H9 (cell line): Measurements from ENCODE around the gene PCLAF. TPM values are rescaled to one million over a fixed set of nuclear protein-coding genes. Genes with fewer than 3 reads are reported as not detected.
"Not testable (repeated sequence)": the region's sequence is repeated elsewhere in the genome, so short reads cannot be mapped to it uniquely, and the experiment has no call there.

ENCODE experiments used
- DNase-seq: peaks from one replicate; pipeline ENCODE4 v3.0.0-alpha.2; 2017
- H2AFZ ChIP-seq: one replicate; pipeline ENCODE4 v1.6.1; 2013; ENCODE audit warnings: mild to moderate bottlenecking, low read length, control low read depth, moderate library complexity
- H2AK5ac ChIP-seq: 2 replicates; pipeline ENCODE4 v1.6.1; 2013; ENCODE audit warnings: low read length, control low read depth, mixed read lengths; ENCODE audit not compliant: insufficient read length
- H2BK120ac ChIP-seq: one replicate; pipeline ENCODE4 v1.6.1; 2013; ENCODE audit warnings: low read depth, mild to moderate bottlenecking, low read length, control low read depth, inconsistent platforms; ENCODE audit not compliant: poor library complexity, severe bottlenecking
- H2BK12ac ChIP-seq: 2 replicates; pipeline ENCODE4 v1.6.1; 2013; ENCODE audit warnings: low read length, control low read depth, mixed read lengths, low read depth; ENCODE audit not compliant: insufficient read length
- H2BK15ac ChIP-seq: 2 replicates; pipeline ENCODE4 v1.6.1; 2013; ENCODE audit warnings: low read depth, low read length, control low read depth
- H2BK20ac ChIP-seq: one replicate; pipeline ENCODE4 v1.6.1; 2013; ENCODE audit warnings: low read depth, mild to moderate bottlenecking, low read length, control low read depth, inconsistent platforms; ENCODE audit not compliant: poor library complexity, severe bottlenecking
- H2BK5ac ChIP-seq: 2 replicates; pipeline ENCODE4 v1.6.1; 2013; ENCODE audit warnings: low read length, control low read depth, mixed read lengths; ENCODE audit not compliant: insufficient read length
- H3K14ac ChIP-seq: 2 replicates; pipeline ENCODE4 v1.6.1; 2013; ENCODE audit warnings: low read length, control low read depth; ENCODE audit not compliant: insufficient read depth
- H3K18ac ChIP-seq: 2 replicates; pipeline ENCODE4 v1.6.1; 2013; ENCODE audit warnings: low read depth, mild to moderate bottlenecking, mixed read lengths, low read length, control low read depth; ENCODE audit not compliant: insufficient read length
- H3K23ac ChIP-seq: 2 replicates; pipeline ENCODE4 v1.6.1; 2013; ENCODE audit warnings: low read length, control low read depth, mixed read lengths, low read depth; ENCODE audit not compliant: insufficient read length
- H3K23me2 ChIP-seq: 2 replicates; pipeline ENCODE4 v1.6.1; 2013; ENCODE audit warnings: low read depth, mild to moderate bottlenecking, mixed read lengths, low read length, control low read depth; ENCODE audit not compliant: insufficient read length, poor library complexity, severe bottlenecking
- H3K27ac ChIP-seq: 2 replicates; pipeline ENCODE4 v1.5.1; 2013; ENCODE audit warnings: low read length, control low read depth, mixed read lengths, low read depth; ENCODE audit not compliant: insufficient read length
- H3K27me3 ChIP-seq: 2 replicates; pipeline ENCODE4 v1.6.1; 2013; ENCODE audit warnings: low read length, control low read depth, inconsistent platforms; ENCODE audit not compliant: insufficient read depth
- H3K4ac ChIP-seq: 2 replicates; pipeline ENCODE4 v1.6.1; 2013; ENCODE audit warnings: low read depth, mild to moderate bottlenecking, control low read depth, inconsistent platforms, low read length, moderate library complexity
- H3K4me1 ChIP-seq: 2 replicates; pipeline ENCODE4 v1.6.1; 2013; ENCODE audit warnings: low read length, control low read depth, inconsistent platforms; ENCODE audit not compliant: insufficient read depth
- H3K4me2 ChIP-seq: 2 replicates; pipeline ENCODE4 v1.6.1; 2013; ENCODE audit warnings: low read length, control low read depth, mixed read lengths; ENCODE audit not compliant: insufficient read length, insufficient read depth
- H3K56ac ChIP-seq: 2 replicates; pipeline ENCODE4 v1.6.1; 2013; ENCODE audit warnings: low read depth, mild to moderate bottlenecking, mixed read lengths, low read length, control low read depth; ENCODE audit not compliant: insufficient read length
- H3K79me1 ChIP-seq: 2 replicates; pipeline ENCODE4 v1.6.1; 2013; ENCODE audit warnings: low read depth, mild to moderate bottlenecking, moderate library complexity, low read length, control low read depth, inconsistent platforms; ENCODE audit not compliant: insufficient read depth, poor library complexity, severe bottlenecking
- H3K79me2 ChIP-seq: 2 replicates; pipeline ENCODE4 v1.6.1; 2013; ENCODE audit warnings: low read length, control low read depth, inconsistent platforms; ENCODE audit not compliant: insufficient read depth
- H3K9ac ChIP-seq: 2 replicates; pipeline ENCODE4 v1.6.1; 2013; ENCODE audit warnings: low read length, control low read depth, mixed read lengths; ENCODE audit not compliant: insufficient read length; ENCODE audit errors: extremely low read depth
- H3K9me3 ChIP-seq: one replicate; pipeline ENCODE4 v1.6.1; 2013; ENCODE audit warnings: low read depth, low read length, inconsistent platforms; ENCODE audit not compliant: control insufficient read depth
- H3T11ph ChIP-seq: one replicate; pipeline ENCODE4 v1.6.1; 2013; ENCODE audit warnings: mild to moderate bottlenecking, low read length, control low read depth, inconsistent platforms
- H4K20me1 ChIP-seq: one replicate; pipeline ENCODE4 v1.6.1; 2013; ENCODE audit not compliant: control insufficient read depth, insufficient read length, insufficient read depth
- H4K5ac ChIP-seq: 2 replicates; pipeline ENCODE4 v1.6.1; 2013; ENCODE audit warnings: low read depth, mild to moderate bottlenecking, mixed read lengths, low read length, control low read depth; ENCODE audit not compliant: insufficient read length
- H4K8ac ChIP-seq: replicated peaks from 2 replicates; pipeline ENCODE4 v1.6.1; 2013; ENCODE audit warnings: low read length, control low read depth, mixed read lengths, low read depth; ENCODE audit not compliant: insufficient read length
- H4K91ac ChIP-seq: 2 replicates; pipeline ENCODE4 v1.6.1; 2013; ENCODE audit warnings: low read depth, mild to moderate bottlenecking, moderate library complexity, mixed read lengths, low read length, control low read depth; ENCODE audit not compliant: insufficient read length
- H3K27ac Mint-ChIP-seq, 3 experiments: 2 replicates in 2 of 3; 3 replicates in 1 of 3; pipeline ENCODE4 v1.8.0; 2020 to 2021; ENCODE audit warnings: mixed read lengths in 3 of 3, mild to moderate bottlenecking in 1 of 3, moderate library complexity in 1 of 3
- H3K27me3 Mint-ChIP-seq: 2 replicates; pipeline ENCODE4 v1.8.0; 2021; ENCODE audit warnings: low read depth, mild to moderate bottlenecking, moderate library complexity, mixed read lengths
- H3K36me3 Mint-ChIP-seq, 3 experiments: 2 replicates in 2 of 3; 3 replicates in 1 of 3; pipeline ENCODE4 v1.8.0; 2020 to 2021; ENCODE audit warnings: low read depth in 3 of 3, mixed read lengths in 3 of 3; ENCODE audit not compliant: insufficient read depth in 1 of 3
- H3K4me1 Mint-ChIP-seq, 2 experiments: 2 replicates each; pipeline ENCODE4 v1.8.0; 2020; ENCODE audit warnings: mixed read lengths in 2 of 2
- H3K4me3 Mint-ChIP-seq, 2 experiments: 2 replicates in 1 of 2; 3 replicates in 1 of 2; pipeline ENCODE4 v1.8.0; 2020 to 2021; ENCODE audit warnings: mild to moderate bottlenecking in 2 of 2, mixed read lengths in 2 of 2, moderate library complexity in 1 of 2
- H3K9me3 Mint-ChIP-seq, 2 experiments: 2 replicates in 1 of 2; 3 replicates in 1 of 2; pipeline ENCODE4 v1.8.0; 2020; ENCODE audit warnings: mild to moderate bottlenecking in 2 of 2, mixed read lengths in 2 of 2, moderate library complexity in 1 of 2
- WGBS: extraction: QIAGEN DNeasy Blood & Tissue Kit; methylation state at CpG from one replicate; pipeline ENCODE4 v1.1.7; 2013; ENCODE audit warnings: missing lambda C conversion rate, low lambda C conversion rate, mixed read lengths; ENCODE audit not compliant: insufficient read length; ENCODE audit errors: extremely low coverage; 5-methylcytosine and 5-hydroxymethylcytosine counted together
- total RNA-seq: library from RNA; stranded (reverse); gene quantifications from 2 replicates; pipeline ENCODE4 v1.2.1, GENCODE V29; 2021

The PCLAF gene
- total RNA-seq, 1 experiment from 2014 or later = 65.6 TPM

DNA sequence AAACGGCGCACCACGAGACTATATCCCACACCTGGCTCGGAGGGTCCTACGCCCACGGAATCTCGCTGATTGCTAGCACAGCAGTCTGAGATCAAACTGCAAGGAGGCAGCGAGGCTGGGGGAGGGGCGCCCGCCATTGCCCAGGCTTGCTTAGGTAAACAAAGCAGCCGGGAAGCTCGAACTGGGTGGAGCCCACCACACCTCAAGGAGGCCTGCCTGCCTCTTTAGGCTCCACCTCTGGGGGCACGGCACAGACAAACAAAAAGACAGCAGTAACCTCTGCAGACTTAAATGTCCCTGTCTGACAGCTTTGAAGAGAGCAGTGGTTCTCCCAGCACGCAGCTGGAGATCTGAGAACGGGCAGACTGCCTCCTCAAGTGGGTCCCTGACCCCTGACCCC lies 54.3 kb downstream of the PCLAF start:
- not testable (repeated sequence) for H2BK20ac ChIP-seq, H3K14ac ChIP-seq, H3K27me3 Mint-ChIP-seq, H3K9me3 ChIP-seq, H4K5ac ChIP-seq, H3K36me3 Mint-ChIP-seq, H2BK5ac ChIP-seq, H2BK12ac ChIP-seq, H3K18ac ChIP-seq, H4K91ac ChIP-seq, H2AK5ac ChIP-seq, H3K4me1 Mint-ChIP-seq, H3K23me2 ChIP-seq, H3K27ac Mint-ChIP-seq, H4K8ac ChIP-seq, H3K79me1 ChIP-seq, H3K27me3 ChIP-seq, H3K4ac ChIP-seq, H3K23ac ChIP-seq, H2BK15ac ChIP-seq, H3K27ac ChIP-seq, H3K4me2 ChIP-seq, H3K56ac ChIP-seq, H4K20me1 ChIP-seq, H3T11ph ChIP-seq, H3K79me2 ChIP-seq, H3K4me1 ChIP-seq, DNase-seq, H2AFZ ChIP-seq, H2BK120ac ChIP-seq, H3K9me3 Mint-ChIP-seq, H3K9ac ChIP-seq
- no CpG with 5 or more reads among the region's 15 CpGs for WGBS
- H3K4me3 Mint-ChIP-seq = peak overlapping the region in 1 of 2 experiments; percentile 10; a peak in 2 of 5 replicates

DNA sequence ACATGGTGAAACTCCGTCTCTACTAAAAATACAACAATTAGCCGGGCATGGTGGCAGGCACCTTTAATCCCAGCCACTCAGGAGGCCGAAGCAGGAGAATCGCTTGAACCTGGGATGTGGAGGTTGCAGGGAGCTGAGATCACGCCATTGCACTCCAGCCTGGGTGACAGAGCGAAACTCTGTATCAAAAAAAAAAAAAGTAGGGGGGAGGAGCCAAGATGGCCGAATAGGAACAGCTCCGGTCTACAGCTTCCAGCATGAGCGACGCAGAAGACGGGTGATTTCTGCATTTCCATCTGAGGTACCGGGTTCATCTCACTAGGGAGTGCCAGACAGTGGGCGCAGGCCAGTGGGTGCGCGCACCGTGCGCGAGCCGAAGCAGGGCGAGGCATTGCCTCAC lies 54.8 kb downstream of the PCLAF start:
- H2BK5ac ChIP-seq, H3K79me1 ChIP-seq, H3K18ac ChIP-seq, H3K4ac ChIP-seq, H3K9me3 ChIP-seq, H2AK5ac ChIP-seq, H4K91ac ChIP-seq, H3K23me2 ChIP-seq, H4K5ac ChIP-seq, H3K36me3 Mint-ChIP-seq, H3K14ac ChIP-seq, H3K4me2 ChIP-seq, H3T11ph ChIP-seq, DNase-seq, H4K8ac ChIP-seq, H3K4me1 ChIP-seq, H3K9me3 Mint-ChIP-seq, H2BK120ac ChIP-seq, H3K9ac ChIP-seq, H2BK12ac ChIP-seq, H3K79me2 ChIP-seq, H2BK15ac ChIP-seq, H3K27ac ChIP-seq, H2BK20ac ChIP-seq, H3K4me1 Mint-ChIP-seq, H3K56ac ChIP-seq, H4K20me1 ChIP-seq, H3K27me3 Mint-ChIP-seq, H2AFZ ChIP-seq, H3K23ac ChIP-seq, H3K27me3 ChIP-seq: not testable (repeated sequence)
- peak overlapping the region; percentile 28 to 92 (median 90); a peak in 6 of 7 replicates for H3K27ac Mint-ChIP-seq
- peak overlapping the region; percentile 63 to 73 for H3K4me3 Mint-ChIP-seq
- no CpG with 5 or more reads among the region's 20 CpGs for WGBS
